SK-N-SH (cell line): ENCODE data around the gene ARHGEF3.

Experiments used
- MEF2A ChIP-seq: IDR thresholded peaks from 2 replicates; pipeline ENCODE4 v1.4.0; 2012; ENCODE audit warnings: low read depth, borderline replicate concordance
- TF ChIP-seq, protein P1 (sequence below): fragments of 200-600 bp; sonication (generic); IDR thresholded peaks from 2 replicates; pipeline ENCODE4 v1.6.1; 2017; ENCODE audit warnings: antibody characterized with exemption, mild to moderate bottlenecking, moderate library complexity
- TF ChIP-seq, protein P2 (sequence below): fragments of 150-350 bp; IDR thresholded peaks from 2 replicates; pipeline ENCODE4 v1.6.1; 2017; ENCODE audit warnings: antibody characterized with exemption, low read length, low read depth, borderline replicate concordance

- TF ChIP-seq, protein P1, sequence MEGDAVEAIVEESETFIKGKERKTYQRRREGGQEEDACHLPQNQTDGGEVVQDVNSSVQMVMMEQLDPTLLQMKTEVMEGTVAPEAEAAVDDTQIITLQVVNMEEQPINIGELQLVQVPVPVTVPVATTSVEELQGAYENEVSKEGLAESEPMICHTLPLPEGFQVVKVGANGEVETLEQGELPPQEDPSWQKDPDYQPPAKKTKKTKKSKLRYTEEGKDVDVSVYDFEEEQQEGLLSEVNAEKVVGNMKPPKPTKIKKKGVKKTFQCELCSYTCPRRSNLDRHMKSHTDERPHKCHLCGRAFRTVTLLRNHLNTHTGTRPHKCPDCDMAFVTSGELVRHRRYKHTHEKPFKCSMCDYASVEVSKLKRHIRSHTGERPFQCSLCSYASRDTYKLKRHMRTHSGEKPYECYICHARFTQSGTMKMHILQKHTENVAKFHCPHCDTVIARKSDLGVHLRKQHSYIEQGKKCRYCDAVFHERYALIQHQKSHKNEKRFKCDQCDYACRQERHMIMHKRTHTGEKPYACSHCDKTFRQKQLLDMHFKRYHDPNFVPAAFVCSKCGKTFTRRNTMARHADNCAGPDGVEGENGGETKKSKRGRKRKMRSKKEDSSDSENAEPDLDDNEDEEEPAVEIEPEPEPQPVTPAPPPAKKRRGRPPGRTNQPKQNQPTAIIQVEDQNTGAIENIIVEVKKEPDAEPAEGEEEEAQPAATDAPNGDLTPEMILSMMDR = no peak
- TF ChIP-seq, protein P2, sequence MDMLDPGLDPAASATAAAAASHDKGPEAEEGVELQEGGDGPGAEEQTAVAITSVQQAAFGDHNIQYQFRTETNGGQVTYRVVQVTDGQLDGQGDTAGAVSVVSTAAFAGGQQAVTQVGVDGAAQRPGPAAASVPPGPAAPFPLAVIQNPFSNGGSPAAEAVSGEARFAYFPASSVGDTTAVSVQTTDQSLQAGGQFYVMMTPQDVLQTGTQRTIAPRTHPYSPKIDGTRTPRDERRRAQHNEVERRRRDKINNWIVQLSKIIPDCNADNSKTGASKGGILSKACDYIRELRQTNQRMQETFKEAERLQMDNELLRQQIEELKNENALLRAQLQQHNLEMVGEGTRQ = no peak
- TF ChIP-seq MEF2A = no peak
Observed at GRCh38 chr3:56790016-56790821, 11.5 kb downstream of the ARHGEF3 start.
